ENCODE measurements around the gene BNC2.

Gene BNC2

DNA sequence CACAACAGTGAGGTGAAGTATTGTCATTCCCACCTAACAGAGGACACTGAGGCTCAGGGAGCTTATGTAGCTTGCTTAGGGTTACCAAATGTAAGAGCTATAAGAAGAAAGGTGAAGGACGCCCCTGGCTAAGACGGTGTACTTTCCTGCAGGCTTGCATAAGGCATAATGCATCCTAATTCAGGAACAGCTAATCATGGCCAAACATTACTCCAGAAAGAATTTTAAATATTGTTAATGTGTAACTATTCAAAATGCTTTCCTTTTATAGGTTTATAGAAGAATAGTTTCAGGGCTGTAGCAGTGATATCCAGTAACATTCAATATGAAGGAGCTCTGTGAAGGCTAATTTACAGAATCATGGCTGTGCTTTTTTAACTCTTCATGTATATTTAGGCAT, 479.1 kb downstream of the BNC2 start:
- DNase-seq (ENCODE audit: low read depth in 1 of 2, low spot score in 1 of 2), result no peak
- H3K27me3 ChIP-seq (ENCODE audit: insufficient read depth, poor library complexity, severe bottlenecking), result no peaks in the 10 kb centered on the region
- no peak overlapping the region for H3K4me3 ChIP-seq (replicated peaks; ENCODE audit: insufficient read depth, low read length)
- no peak overlapping the region for H3K27ac ChIP-seq (replicated peaks)
- TF ChIP-seq, protein P1, sequence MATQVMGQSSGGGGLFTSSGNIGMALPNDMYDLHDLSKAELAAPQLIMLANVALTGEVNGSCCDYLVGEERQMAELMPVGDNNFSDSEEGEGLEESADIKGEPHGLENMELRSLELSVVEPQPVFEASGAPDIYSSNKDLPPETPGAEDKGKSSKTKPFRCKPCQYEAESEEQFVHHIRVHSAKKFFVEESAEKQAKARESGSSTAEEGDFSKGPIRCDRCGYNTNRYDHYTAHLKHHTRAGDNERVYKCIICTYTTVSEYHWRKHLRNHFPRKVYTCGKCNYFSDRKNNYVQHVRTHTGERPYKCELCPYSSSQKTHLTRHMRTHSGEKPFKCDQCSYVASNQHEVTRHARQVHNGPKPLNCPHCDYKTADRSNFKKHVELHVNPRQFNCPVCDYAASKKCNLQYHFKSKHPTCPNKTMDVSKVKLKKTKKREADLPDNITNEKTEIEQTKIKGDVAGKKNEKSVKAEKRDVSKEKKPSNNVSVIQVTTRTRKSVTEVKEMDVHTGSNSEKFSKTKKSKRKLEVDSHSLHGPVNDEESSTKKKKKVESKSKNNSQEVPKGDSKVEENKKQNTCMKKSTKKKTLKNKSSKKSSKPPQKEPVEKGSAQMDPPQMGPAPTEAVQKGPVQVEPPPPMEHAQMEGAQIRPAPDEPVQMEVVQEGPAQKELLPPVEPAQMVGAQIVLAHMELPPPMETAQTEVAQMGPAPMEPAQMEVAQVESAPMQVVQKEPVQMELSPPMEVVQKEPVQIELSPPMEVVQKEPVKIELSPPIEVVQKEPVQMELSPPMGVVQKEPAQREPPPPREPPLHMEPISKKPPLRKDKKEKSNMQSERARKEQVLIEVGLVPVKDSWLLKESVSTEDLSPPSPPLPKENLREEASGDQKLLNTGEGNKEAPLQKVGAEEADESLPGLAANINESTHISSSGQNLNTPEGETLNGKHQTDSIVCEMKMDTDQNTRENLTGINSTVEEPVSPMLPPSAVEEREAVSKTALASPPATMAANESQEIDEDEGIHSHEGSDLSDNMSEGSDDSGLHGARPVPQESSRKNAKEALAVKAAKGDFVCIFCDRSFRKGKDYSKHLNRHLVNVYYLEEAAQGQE (IDR thresholded peaks at IDR 0.05; ENCODE audit: insufficient replicate concordance, low read depth), result no peak
- no peak for TF ChIP-seq GABPA (IDR thresholded peaks at IDR 0.05; ENCODE audit: low read depth)
- TF ChIP-seq SPI1 (IDR thresholded peaks at IDR 0.05; ENCODE audit: borderline replicate concordance, low read depth), result no peak
- TF ChIP-seq POLR2AphosphoS5 (IDR thresholded peaks at IDR 0.05; ENCODE audit: low read depth), result no peak
- TF ChIP-seq, protein P2, sequence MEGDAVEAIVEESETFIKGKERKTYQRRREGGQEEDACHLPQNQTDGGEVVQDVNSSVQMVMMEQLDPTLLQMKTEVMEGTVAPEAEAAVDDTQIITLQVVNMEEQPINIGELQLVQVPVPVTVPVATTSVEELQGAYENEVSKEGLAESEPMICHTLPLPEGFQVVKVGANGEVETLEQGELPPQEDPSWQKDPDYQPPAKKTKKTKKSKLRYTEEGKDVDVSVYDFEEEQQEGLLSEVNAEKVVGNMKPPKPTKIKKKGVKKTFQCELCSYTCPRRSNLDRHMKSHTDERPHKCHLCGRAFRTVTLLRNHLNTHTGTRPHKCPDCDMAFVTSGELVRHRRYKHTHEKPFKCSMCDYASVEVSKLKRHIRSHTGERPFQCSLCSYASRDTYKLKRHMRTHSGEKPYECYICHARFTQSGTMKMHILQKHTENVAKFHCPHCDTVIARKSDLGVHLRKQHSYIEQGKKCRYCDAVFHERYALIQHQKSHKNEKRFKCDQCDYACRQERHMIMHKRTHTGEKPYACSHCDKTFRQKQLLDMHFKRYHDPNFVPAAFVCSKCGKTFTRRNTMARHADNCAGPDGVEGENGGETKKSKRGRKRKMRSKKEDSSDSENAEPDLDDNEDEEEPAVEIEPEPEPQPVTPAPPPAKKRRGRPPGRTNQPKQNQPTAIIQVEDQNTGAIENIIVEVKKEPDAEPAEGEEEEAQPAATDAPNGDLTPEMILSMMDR (IDR thresholded peaks at IDR 0.05; ENCODE audit: insufficient read depth, low read length), result no peak

GRCh38 chr9:16387382-16387781, 483.1 kb downstream of the BNC2 start:
- no peak for TF ChIP-seq SPI1 (IDR thresholded peaks at IDR 0.05; ENCODE audit: borderline replicate concordance, low read depth)
- TF ChIP-seq POLR2AphosphoS5 (IDR thresholded peaks at IDR 0.05; ENCODE audit: low read depth), result no peak
- no peak for TF ChIP-seq GABPA (IDR thresholded peaks at IDR 0.05; ENCODE audit: low read depth)
- TF ChIP-seq, protein P2 (IDR thresholded peaks at IDR 0.05; ENCODE audit: insufficient read depth, low read length), result no peak
- TF ChIP-seq, protein P1 (IDR thresholded peaks at IDR 0.05; ENCODE audit: insufficient replicate concordance, low read depth), result no peak
- DNase-seq (ENCODE audit: low read depth in 1 of 2, low spot score in 1 of 2), result no peak
- Histone ChIP-seq H3K4me3 (replicated peaks; ENCODE audit: insufficient read depth, low read length) (no peak overlapping the region), H3K27ac (replicated peaks) (no peak overlapping the region), H3K27me3 (ENCODE audit: insufficient read depth, poor library complexity, severe bottlenecking) (no peaks in the 10 kb centered on the region)

DNA sequence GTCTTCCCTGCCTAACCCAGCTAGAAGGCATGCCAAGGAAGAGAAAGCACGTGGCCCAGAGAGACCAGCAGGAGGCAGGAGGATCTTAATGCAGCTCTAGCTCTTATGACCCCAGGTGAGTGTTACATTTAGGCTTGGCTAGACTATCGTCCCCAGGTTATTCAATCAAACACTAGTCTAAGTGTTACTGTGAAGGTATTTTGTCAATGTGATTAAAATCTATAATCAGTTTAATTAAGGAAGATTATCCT, 483.7 kb downstream of the BNC2 start:
- Histone ChIP-seq H3K27me3 (ENCODE audit: insufficient read depth, poor library complexity, severe bottlenecking) (no peaks in the 10 kb centered on the region), H3K4me3 (replicated peaks; ENCODE audit: insufficient read depth, low read length) (no peak overlapping the region), H3K27ac (replicated peaks) (no peak overlapping the region)
- DNase-seq (ENCODE audit: low read depth in 1 of 2, low spot score in 1 of 2), result no peak
- TF ChIP-seq, protein P2 (IDR thresholded peaks at IDR 0.05; ENCODE audit: insufficient read depth, low read length), result no peak
- TF ChIP-seq, protein P1 (IDR thresholded peaks at IDR 0.05; ENCODE audit: insufficient replicate concordance, low read depth), result no peak
